HS-5 (cell line): ENCODE results near the gene SOX5.

Experiments used
- DNase-seq: peaks from one replicate; pipeline ENCODE4 v3.0.0-alpha.2; 2012; ENCODE audit warnings: low read depth

Gene SOX5

GRCh38 chr12:23686095-23686494 is 263.4 kb downstream of the SOX5 start:
- no peak for DNase-seq

- no peak for DNase-seq
Measured at GRCh38 chr12:23684121-23684520, 265.3 kb downstream of the SOX5 start.

- no peak for DNase-seq
Measured at GRCh38 chr12:23681237-23681636, 268.2 kb downstream of the SOX5 start.

- no peak for DNase-seq
Measured at GRCh38 chr12:23674064-23674463, 275.4 kb downstream of the SOX5 start.

GRCh38 chr12:23671881-23672280 is 277.6 kb downstream of the SOX5 start:
- no peak for DNase-seq

- no peak for DNase-seq
Measured at GRCh38 chr12:23670684-23671083, 278.8 kb downstream of the SOX5 start.

GRCh38 chr12:23669691-23670090 is 279.8 kb downstream of the SOX5 start:
- DNase-seq: no peak

- DNase-seq: no peak
Measured at GRCh38 chr12:23666866-23667265, 282.6 kb downstream of the SOX5 start.

GRCh38 chr12:23662966-23663365 is 286.5 kb downstream of the SOX5 start:
- DNase-seq: no peak

- no peak for DNase-seq
Measured at GRCh38 chr12:23659131-23659530, 290.3 kb downstream of the SOX5 start.

GRCh38 chr12:23657598-23657997 is 291.9 kb downstream of the SOX5 start:
- no peak for DNase-seq

GRCh38 chr12:23655884-23656283 is 293.6 kb downstream of the SOX5 start:
- no peak for DNase-seq

GRCh38 chr12:23655112-23655511 is 294.4 kb downstream of the SOX5 start:
- DNase-seq: no peak

GRCh38 chr12:23648546-23648945 is 300.9 kb downstream of the SOX5 start:
- DNase-seq: no peak

- no peak for DNase-seq
Measured at GRCh38 chr12:23640754-23641153, 308.7 kb downstream of the SOX5 start.

GRCh38 chr12:23634344-23634743 is 315.1 kb downstream of the SOX5 start:
- DNase-seq: no peak

GRCh38 chr12:23631786-23632377 is 317.6 kb downstream of the SOX5 start:
- no peak for DNase-seq

GRCh38 chr12:23630524-23630923 is 318.9 kb downstream of the SOX5 start:
- DNase-seq: no peak

GRCh38 chr12:23628806-23629205 is 320.7 kb downstream of the SOX5 start:
- no peak for DNase-seq

GRCh38 chr12:23626791-23627190 is 322.7 kb downstream of the SOX5 start:
- DNase-seq: no peak

GRCh38 chr12:23621900-23622299 is 327.6 kb downstream of the SOX5 start:
- DNase-seq: no peak

GRCh38 chr12:23618718-23619117 is 330.8 kb downstream of the SOX5 start:
- no peak for DNase-seq

- no peak for DNase-seq
Measured at GRCh38 chr12:23617749-23618148, 331.7 kb downstream of the SOX5 start.

- no peak for DNase-seq
Measured at GRCh38 chr12:23614280-23614679, 335.2 kb downstream of the SOX5 start.

GRCh38 chr12:23611320-23611719 is 338.1 kb downstream of the SOX5 start:
- DNase-seq: no peak
